Activated B cell treated with CpG ODN at 0.5 μM for 24 hours (primary cell): ENCODE results near the gene PPP1CC. TPM values are rescaled to one million over a fixed set of nuclear protein-coding genes. Genes with fewer than 3 reads are reported as not detected.

ENCODE experiments used
- ATAC-seq: fragments of 200-7000 bp; cut with Tn5 transposase; one replicate; pipeline ENCODE4 v1.10.0; 2021; ENCODE audit warnings: low read depth, mild to moderate bottlenecking, moderate library complexity
- CTCF ChIA-PET: fragments of 350-600 bp; sonication (Branson Sonifier 250); formaldehyde crosslinking; loops from one replicate; lab custom pipeline; 2021; ENCODE audit warnings: antibody characterized with exemption; lab: Charles Lee
- POLR2A ChIA-PET: fragments of 350-600 bp; sonication (Branson Sonifier 250); formaldehyde crosslinking; loops from one replicate; lab custom pipeline; 2021; ENCODE audit warnings: antibody characterized with exemption; lab: Charles Lee
- DNase-seq: peaks from one replicate; pipeline ENCODE4 v3.0.0; 2022
- H3K27ac Mint-ChIP-seq: one replicate; pipeline ENCODE4 v1.8.0; 2020; ENCODE audit warnings: mixed read lengths
- H3K27me3 Mint-ChIP-seq: one replicate; pipeline ENCODE4 v1.8.0; 2021; ENCODE audit warnings: mixed read lengths
- H3K36me3 Mint-ChIP-seq: one replicate; pipeline ENCODE4 v1.8.0; 2021; ENCODE audit warnings: low read depth, mixed read lengths
- H3K4me1 Mint-ChIP-seq: one replicate; pipeline ENCODE4 v1.8.0; 2021; ENCODE audit warnings: mixed read lengths
- H3K4me3 Mint-ChIP-seq: one replicate; pipeline ENCODE4 v1.8.0; 2020; ENCODE audit warnings: mild to moderate bottlenecking, mixed read lengths
- H3K9me3 Mint-ChIP-seq: one replicate; pipeline ENCODE4 v1.8.0; 2020; ENCODE audit warnings: mixed read lengths
- CTCF ChIP-seq: fragments of 200-600 bp; IDR thresholded peaks from one replicate; pipeline ENCODE4 v1.8.0; 2022; ENCODE audit warnings: antibody characterized with exemption, mild to moderate bottlenecking
- intact Hi-C: fragments of 100-400 bp; cut with micrococcal nuclease; formaldehyde crosslinking; loops from one replicate; pipeline ENCODE4 v1.15.1; 2024
- total RNA-seq: library from RNA; stranded (reverse); gene quantifications from 2 replicates; pipeline ENCODE4 v1.2.3, GENCODE V29; 2022

The PPP1CC gene
- total RNA-seq, 1 donor from 2014 or later = 148 TPM

- no peaks in the 10 kb centered on the region for H3K36me3 Mint-ChIP-seq
- no peak for DNase-seq
- H3K4me1 Mint-ChIP-seq = no peaks in the 10 kb centered on the region
- no peak for ATAC-seq
- intact Hi-C loops = no loop called here
- no peak overlapping the region for H3K4me3 Mint-ChIP-seq
- ChIA-PET POLR2A (no interaction called here), CTCF (no interaction called here)
- peaks cover 2% of the 10 kb centered on the region for H3K27me3 Mint-ChIP-seq
- no peak overlapping the region for H3K27ac Mint-ChIP-seq
- no peaks in the 10 kb centered on the region for H3K9me3 Mint-ChIP-seq
- TF ChIP-seq CTCF = no peak
Observed at GRCh38 chr12:110765111-110765510, 22.4 kb upstream of the PPP1CC start.

- no peak for ATAC-seq
- CTCF ChIA-PET = no interaction called here
- intact Hi-C loops = no loop called here
- no peak for TF ChIP-seq CTCF
- POLR2A ChIA-PET = interaction anchor here (0.7 kb wide), 1 partner anchor 1650 kb away, joined by 4 read pairs; no protein-coding TSS in a partner anchor
- no peaks in the 10 kb centered on the region for H3K36me3 Mint-ChIP-seq
- no peak overlapping the region for H3K4me3 Mint-ChIP-seq
- H3K9me3 Mint-ChIP-seq = no peaks in the 10 kb centered on the region
- H3K27me3 Mint-ChIP-seq = peaks cover 2% of the 10 kb centered on the region
- DNase-seq = no peak
- H3K4me1 Mint-ChIP-seq = no peaks in the 10 kb centered on the region
- no peak overlapping the region for H3K27ac Mint-ChIP-seq
Observed at GRCh38 chr12:110763583-110763982, 20.9 kb upstream of the PPP1CC start.

GRCh38 chr12:110762891-110763290, 20.2 kb upstream of the PPP1CC start:
- Mint-ChIP-seq H3K4me3 (no peak overlapping the region), H3K27me3 (peaks cover 2% of the 10 kb centered on the region), H3K36me3 (no peaks in the 10 kb centered on the region), H3K9me3 (no peaks in the 10 kb centered on the region), H3K27ac (no peak overlapping the region), H3K4me1 (no peaks in the 10 kb centered on the region)
- POLR2A ChIA-PET = no interaction called here
- no peak for TF ChIP-seq CTCF
- CTCF ChIA-PET = no interaction called here
- DNase-seq (no peak), ATAC-seq (no peak)
- intact Hi-C loops = no loop called here

- no peak overlapping the region for H3K4me3 Mint-ChIP-seq
- no peaks in the 10 kb centered on the region for H3K9me3 Mint-ChIP-seq
- H3K27me3 Mint-ChIP-seq = no peaks in the 10 kb centered on the region
- intact Hi-C loops = no loop called here
- ATAC-seq = no peak
- no peak for TF ChIP-seq CTCF
- no peak for DNase-seq
- H3K4me1 Mint-ChIP-seq = no peaks in the 10 kb centered on the region
- H3K36me3 Mint-ChIP-seq = no peaks in the 10 kb centered on the region
- ChIA-PET CTCF (interaction anchor here (0.6 kb wide), 1 partner anchor 122 kb away, joined by 4 read pairs; no protein-coding TSS in a partner anchor), POLR2A (interaction anchor here (0.7 kb wide), 1 partner anchor 1451 kb away, joined by 10 read pairs; no protein-coding TSS in a partner anchor)
- H3K27ac Mint-ChIP-seq = peak overlapping the region; percentile 8
Observed at GRCh38 chr12:110760204-110760609, 17.5 kb upstream of the PPP1CC start.

- Mint-ChIP-seq H3K4me1 (no peaks in the 10 kb centered on the region), H3K36me3 (no peaks in the 10 kb centered on the region), H3K9me3 (no peaks in the 10 kb centered on the region), H3K4me3 (no peak overlapping the region), H3K27ac (no peak overlapping the region), H3K27me3 (no peaks in the 10 kb centered on the region)
- no peak for DNase-seq
- TF ChIP-seq CTCF = no peak
- ChIA-PET CTCF (no interaction called here), POLR2A (no interaction called here)
- intact Hi-C loops = no loop called here
- ATAC-seq = no peak
Observed at GRCh38 chr12:110758922-110759321, 16.2 kb upstream of the PPP1CC start.
